Measurements from ENCODE around the gene STAMBP. TPM values are rescaled to one million over a fixed set of nuclear protein-coding genes. Genes with fewer than 3 reads are reported as not detected.
"Not testable (repeated sequence)": the region's sequence is repeated elsewhere in the genome, so short reads cannot be mapped to it uniquely, and the experiment has no call there.

Gene STAMBP
- total RNA-seq, 1 experiment from 2014 or later: 76.6 TPM

DNA sequence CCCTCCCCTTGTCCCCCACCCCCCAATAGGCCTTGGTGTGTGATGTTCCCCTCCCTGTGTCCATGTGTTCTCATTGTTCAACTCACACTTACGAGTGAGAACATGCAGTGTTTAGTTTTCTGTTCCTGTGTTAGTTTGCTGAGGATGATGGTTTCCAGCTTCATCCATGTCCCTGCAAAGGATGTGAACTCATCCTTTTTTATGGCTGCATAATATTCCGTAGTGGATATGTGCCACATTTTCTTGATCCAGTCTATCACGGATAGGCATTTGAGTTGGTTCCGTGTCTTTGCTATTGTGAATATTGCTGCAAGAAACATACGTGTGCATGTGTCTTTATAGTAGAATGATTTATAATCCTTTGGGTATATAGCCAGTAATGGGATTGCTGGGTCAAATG is 49.2 kb downstream of the STAMBP start:
- DNase-seq (ENCODE audit: low read depth in 1 of 2, low spot score in 2 of 2); H3K4me1 ChIP-seq (replicated peaks); H3K27me3 ChIP-seq (replicated peaks); H3K36me3 ChIP-seq; H3K27ac ChIP-seq; H3K4me3 ChIP-seq; H3K9me3 ChIP-seq (replicated peaks): not testable (repeated sequence)

DNA sequence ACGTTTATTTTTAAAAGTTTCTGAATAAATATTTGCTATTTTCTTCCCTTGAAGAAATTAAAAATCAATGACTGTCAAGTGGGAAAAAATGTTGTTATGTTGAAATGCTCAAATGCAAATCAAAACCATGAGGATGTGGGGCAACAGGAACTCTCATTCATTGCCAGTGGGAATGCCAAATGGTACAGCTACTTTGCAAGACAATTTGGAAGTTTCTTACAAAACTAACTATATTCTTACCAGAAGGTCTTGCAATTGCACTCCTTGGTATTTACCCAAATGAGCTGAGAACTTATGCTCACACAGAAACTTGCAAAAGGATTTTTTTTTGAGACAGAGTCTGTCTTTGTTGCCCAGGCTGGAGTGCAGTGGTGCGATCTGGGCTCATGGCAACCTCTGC is 56.6 kb downstream of the STAMBP start:
- H3K4me3 ChIP-seq: no peak overlapping the region
- H3K4me1 ChIP-seq (replicated peaks): peaks cover 6% of the 10 kb centered on the region; the same call in 1 of the 2 replicates
- H3K27me3 ChIP-seq (replicated peaks): no peaks in the 10 kb centered on the region
- no peak overlapping the region for H3K27ac ChIP-seq
- no peaks in the 10 kb centered on the region for H3K36me3 ChIP-seq
- DNase-seq (ENCODE audit: low read depth in 1 of 2, low spot score in 2 of 2): no peak
- H3K9me3 ChIP-seq (replicated peaks): no peaks in the 10 kb centered on the region

GRCh38 chr2:73886357-73886756 is 57.6 kb downstream of the STAMBP start:
- no peak overlapping the region for H3K4me3 ChIP-seq
- no peaks in the 10 kb centered on the region for H3K27me3 ChIP-seq (replicated peaks)
- peaks cover 6% of the 10 kb centered on the region; the same call in 1 of the 2 replicates for H3K4me1 ChIP-seq (replicated peaks)
- no peaks in the 10 kb centered on the region for H3K9me3 ChIP-seq (replicated peaks)
- DNase-seq (ENCODE audit: low read depth in 1 of 2, low spot score in 2 of 2): no peak
- no peak overlapping the region for H3K27ac ChIP-seq
- H3K36me3 ChIP-seq: no peaks in the 10 kb centered on the region

DNA sequence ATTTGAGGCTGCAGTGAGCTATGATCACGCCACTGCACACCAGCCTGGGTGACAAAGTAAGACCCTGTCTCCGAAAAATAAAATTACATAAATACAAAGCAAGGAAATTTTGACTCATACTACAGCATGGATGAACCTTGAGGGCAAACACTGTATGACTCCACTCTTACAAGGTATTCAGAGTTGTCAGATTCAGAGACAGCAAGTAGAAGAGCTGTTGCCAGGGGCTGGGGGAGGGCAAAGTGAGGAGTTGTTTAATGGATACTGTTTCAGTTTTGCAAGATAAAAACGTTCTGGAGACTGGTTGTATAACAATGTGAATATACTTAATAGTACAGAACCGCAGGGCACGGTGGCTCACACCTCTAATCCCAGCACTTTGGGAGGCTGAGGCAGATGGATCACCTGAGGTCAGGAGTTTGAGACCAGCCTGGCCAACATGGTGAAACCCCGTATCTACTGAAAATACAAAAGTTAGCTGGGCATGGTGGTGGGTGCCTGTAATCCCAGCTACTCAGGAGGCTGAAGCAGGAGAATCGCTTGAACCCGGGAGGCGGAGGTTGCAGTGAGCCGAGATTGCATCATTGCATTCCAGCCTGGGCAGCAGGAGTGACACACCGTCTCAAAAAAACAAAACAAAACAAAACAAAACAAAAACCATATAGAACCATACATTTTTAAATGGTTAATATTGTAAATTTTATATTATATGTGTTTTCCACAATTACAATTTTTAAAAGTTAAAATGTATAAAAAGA is 59.0 kb downstream of the STAMBP start:
- not testable (repeated sequence) for H3K4me3 ChIP-seq; DNase-seq (ENCODE audit: low read depth in 1 of 2, low spot score in 2 of 2); H3K27ac ChIP-seq; H3K36me3 ChIP-seq; H3K27me3 ChIP-seq (replicated peaks); H3K9me3 ChIP-seq (replicated peaks)
- H3K4me1 ChIP-seq (replicated peaks): peaks cover 12% of the 10 kb centered on the region

DNA sequence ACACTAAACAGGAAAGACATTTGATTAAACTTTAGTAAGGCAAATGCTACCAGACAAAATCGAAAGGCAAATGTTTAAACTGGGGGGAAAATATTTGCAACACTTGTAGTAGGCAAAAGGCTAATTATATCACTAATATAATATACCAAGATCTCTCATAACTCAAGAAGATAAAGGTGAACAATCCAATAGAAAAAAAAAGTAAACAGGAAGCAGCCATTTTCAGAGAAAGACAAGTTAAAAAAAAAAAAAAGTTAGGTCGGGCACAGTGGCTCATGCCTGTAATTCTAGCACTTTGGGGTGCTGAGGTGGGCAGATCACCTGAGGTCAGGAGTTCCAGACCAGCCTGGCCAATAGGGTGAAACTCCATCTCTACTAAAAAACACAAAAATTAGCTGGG is 59.6 kb downstream of the STAMBP start:
- H3K9me3 ChIP-seq (replicated peaks): no peaks in the 10 kb centered on the region
- DNase-seq (ENCODE audit: low read depth in 1 of 2, low spot score in 2 of 2): no peak
- H3K27me3 ChIP-seq (replicated peaks): no peaks in the 10 kb centered on the region
- no peaks in the 10 kb centered on the region for H3K36me3 ChIP-seq
- H3K27ac ChIP-seq: no peak overlapping the region
- peaks cover 18% of the 10 kb centered on the region for H3K4me1 ChIP-seq (replicated peaks)
- no peak overlapping the region for H3K4me3 ChIP-seq

- peaks cover 26% of the 10 kb centered on the region for H3K4me1 ChIP-seq (replicated peaks)
- no peak for DNase-seq (ENCODE audit: low read depth in 1 of 2, low spot score in 2 of 2)
Measured at GRCh38 chr2:73889206-73889605, 60.4 kb downstream of the STAMBP start.

GRCh38 chr2:73890301-73891092 is 61.7 kb downstream of the STAMBP start:
- H3K36me3 ChIP-seq: no peaks in the 10 kb centered on the region; the same call in 1 of the 2 replicates
- no peaks in the 10 kb centered on the region for H3K9me3 ChIP-seq (replicated peaks)
- H3K4me3 ChIP-seq: no peak overlapping the region
- H3K27ac ChIP-seq: no peak overlapping the region
- no peak for DNase-seq (ENCODE audit: low read depth in 1 of 2, low spot score in 2 of 2)
- no peaks in the 10 kb centered on the region for H3K27me3 ChIP-seq (replicated peaks)
- H3K4me1 ChIP-seq (replicated peaks): peaks cover 35% of the 10 kb centered on the region

More at GRCh38 chr2:73889206-73889605, 60.4 kb downstream of the STAMBP start:
- Histone ChIP-seq H3K27ac (no peak overlapping the region), H3K36me3 (no peaks in the 10 kb centered on the region), H3K27me3 (replicated peaks) (no peaks in the 10 kb centered on the region), H3K9me3 (replicated peaks) (no peaks in the 10 kb centered on the region), H3K4me3 (no peak overlapping the region)

DNA sequence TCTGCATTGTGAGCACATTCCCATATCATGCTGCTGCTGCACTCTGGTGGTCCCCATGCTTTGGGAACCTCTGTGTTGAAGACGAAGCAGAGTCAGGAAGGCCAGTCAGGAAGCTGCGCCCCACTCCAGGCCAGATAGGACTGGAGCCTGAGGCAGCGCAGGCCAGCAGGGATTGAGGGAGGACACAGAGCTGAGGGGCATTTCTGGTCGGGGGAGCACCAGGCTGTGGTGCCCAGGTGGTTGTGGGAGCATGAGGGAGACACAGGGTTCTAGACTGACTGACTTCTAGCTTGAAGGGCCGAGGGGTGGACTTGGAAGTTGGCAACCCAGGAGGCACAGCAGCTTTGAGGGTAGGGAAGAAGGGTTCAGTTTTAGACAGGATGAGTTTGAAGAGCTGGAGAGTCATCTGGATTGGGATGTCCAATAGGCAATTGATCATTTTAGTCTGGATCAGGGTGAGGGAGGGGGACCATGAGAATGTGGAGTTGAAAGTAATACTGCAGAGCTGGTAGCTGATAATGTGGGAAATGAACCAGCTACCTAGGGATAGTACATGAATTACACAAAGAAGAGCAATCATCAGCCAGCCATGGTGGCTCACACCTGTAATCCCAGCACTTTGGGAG is 62.6 kb downstream of the STAMBP start:
- H3K9me3 ChIP-seq (replicated peaks): no peaks in the 10 kb centered on the region
- H3K27ac ChIP-seq: no peak overlapping the region
- no peaks in the 10 kb centered on the region for H3K27me3 ChIP-seq (replicated peaks)
- H3K36me3 ChIP-seq: peaks cover 2% of the 10 kb centered on the region; the same call in 1 of the 2 replicates
- peaks cover 35% of the 10 kb centered on the region for H3K4me1 ChIP-seq (replicated peaks)
- no peak overlapping the region for H3K4me3 ChIP-seq
- no peak for DNase-seq (ENCODE audit: low read depth in 1 of 2, low spot score in 2 of 2)

DNA sequence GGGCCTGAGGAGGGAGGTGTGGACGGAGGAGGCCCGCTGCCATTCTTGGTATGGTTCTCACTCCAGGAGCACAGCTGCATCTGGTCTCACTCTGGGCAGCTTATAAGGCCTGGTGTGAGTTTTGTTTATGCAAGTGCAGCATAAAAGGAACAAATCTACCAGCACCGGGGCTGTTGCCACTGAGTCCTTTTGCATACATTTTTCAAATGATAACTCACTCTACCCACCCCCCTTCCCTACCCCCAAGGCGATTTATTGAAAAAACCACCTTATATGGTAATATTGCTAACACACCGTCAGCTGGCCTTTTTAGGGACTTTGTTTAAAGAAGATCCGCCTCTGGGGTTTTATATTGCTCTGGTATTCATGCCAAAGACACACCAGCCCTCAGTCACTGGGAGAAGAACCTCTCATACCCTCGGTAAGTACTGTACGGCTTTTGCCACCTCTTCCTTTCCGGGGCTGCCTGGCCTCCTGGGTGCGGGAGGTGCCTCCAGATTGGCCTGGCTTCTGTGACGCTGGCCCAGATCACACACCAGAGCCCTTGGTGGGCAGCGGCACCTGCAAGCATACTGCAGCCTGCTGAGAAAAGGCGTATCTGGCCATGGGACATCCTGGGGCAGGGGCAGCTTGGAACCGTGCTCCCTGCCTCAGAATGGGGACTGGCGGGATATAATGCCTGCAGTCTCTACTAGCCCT is 64.0 kb downstream of the STAMBP start, which contains the start of gene ACTG2:
ACTG2 (plus strand) TSS at position 378 of the 699 bp plus-strand sequence. CDS start 8,304 bp downstream, outside the sequence.
- peaks cover 8% of the 10 kb centered on the region for H3K36me3 ChIP-seq
- H3K4me3 ChIP-seq: peak within 1 kb of the TSS; percentile 34
- H3K27ac ChIP-seq: no peak within 1 kb of the TSS
- no peaks in the 10 kb centered on the region for H3K27me3 ChIP-seq (replicated peaks)
- DNase-seq (ENCODE audit: low read depth in 1 of 2, low spot score in 2 of 2): peak; percentile 45 to 48
- peaks cover 33% of the 10 kb centered on the region for H3K4me1 ChIP-seq (replicated peaks)
- H3K9me3 ChIP-seq (replicated peaks): no peaks in the 10 kb centered on the region

- peak overlapping the region; percentile 34 for H3K4me3 ChIP-seq
- no peaks in the 10 kb centered on the region for H3K9me3 ChIP-seq (replicated peaks)
- H3K4me1 ChIP-seq (replicated peaks): peaks cover 30% of the 10 kb centered on the region
- peaks cover 8% of the 10 kb centered on the region for H3K36me3 ChIP-seq
- no peaks in the 10 kb centered on the region for H3K27me3 ChIP-seq (replicated peaks)
- no peak overlapping the region for H3K27ac ChIP-seq
- DNase-seq (ENCODE audit: low read depth in 1 of 2, low spot score in 2 of 2): no peak
Measured at GRCh38 chr2:73893764-73894474, 65.2 kb downstream of the STAMBP start.

DNA sequence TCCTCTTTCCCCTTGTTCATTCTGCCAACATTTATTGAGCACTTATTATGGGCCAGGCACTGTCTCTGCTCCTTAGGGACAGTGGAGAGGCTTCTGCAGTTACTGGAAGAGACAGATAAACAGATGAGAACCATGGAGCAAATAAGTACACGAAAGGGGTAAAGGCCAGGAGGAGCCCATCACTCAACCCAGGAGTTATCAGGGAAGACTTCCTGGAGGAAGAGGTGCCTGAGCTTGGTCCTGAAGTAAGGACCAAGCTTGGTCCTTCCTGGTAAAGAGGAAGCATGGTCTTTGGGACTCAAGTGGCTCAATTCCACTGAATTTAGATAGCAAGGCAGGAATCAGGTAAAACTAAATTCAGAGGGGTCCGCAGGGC is 65.7 kb downstream of the STAMBP start:
- H3K27ac ChIP-seq: no peak overlapping the region

GRCh38 chr2:73894877-73895276 is 66.1 kb downstream of the STAMBP start:
- Histone ChIP-seq H3K4me1 (replicated peaks) (peaks cover 30% of the 10 kb centered on the region), H3K9me3 (replicated peaks) (no peaks in the 10 kb centered on the region), H3K27ac (no peak overlapping the region), H3K27me3 (replicated peaks) (no peaks in the 10 kb centered on the region), H3K36me3 (peaks cover 8% of the 10 kb centered on the region), H3K4me3 (no peak overlapping the region)
- no peak for DNase-seq (ENCODE audit: low read depth in 1 of 2, low spot score in 2 of 2)

More for the DNA sequence above, 65.7 kb downstream of the STAMBP start:
- Histone ChIP-seq H3K27me3 (replicated peaks) (no peaks in the 10 kb centered on the region), H3K36me3 (peaks cover 8% of the 10 kb centered on the region), H3K4me3 (no peak overlapping the region), H3K9me3 (replicated peaks) (no peaks in the 10 kb centered on the region), H3K4me1 (replicated peaks) (peaks cover 30% of the 10 kb centered on the region)
- DNase-seq (ENCODE audit: low read depth in 1 of 2, low spot score in 2 of 2): no peak

- no peak overlapping the region for H3K4me3 ChIP-seq
- H3K27me3 ChIP-seq (replicated peaks): no peaks in the 10 kb centered on the region
Measured at GRCh38 chr2:73895473-73895872, 66.7 kb downstream of the STAMBP start.

More at GRCh38 chr2:73895473-73895872, 66.7 kb downstream of the STAMBP start:
- DNase-seq (ENCODE audit: low read depth in 1 of 2, low spot score in 2 of 2): no peak
- Histone ChIP-seq H3K4me1 (replicated peaks) (peaks cover 30% of the 10 kb centered on the region), H3K36me3 (peaks cover 8% of the 10 kb centered on the region), H3K27ac (no peak overlapping the region), H3K9me3 (replicated peaks) (no peaks in the 10 kb centered on the region)

All from SJSA1 (cell line).